Pancreas (tissue), 10 donors: ENCODE data around the gene ST6GAL1. TPM values are rescaled to one million over a fixed set of nuclear protein-coding genes. Genes with fewer than 3 reads are reported as not detected.
A peak's percentile ranks its signal among the peaks of the same experiment; 100 is the strongest.
"Not testable (repeated sequence)": the region's sequence is repeated elsewhere in the genome, so short reads cannot be mapped to it uniquely, and the experiment has no call there.

Experiments
- ATAC-seq, 4 donors: fragments of 200-7000 bp; cut with Tn5 transposase; one replicate each; pipeline versions ENCODE4 v1.8.0 to v1.9.1; 2020; ENCODE audit warnings: mild to moderate bottlenecking in 4 of 4, moderate library complexity in 4 of 4
- DNase-seq, 6 donors: peaks; one replicate each; pipeline ENCODE4 v3.0.0-alpha.2; 2020
- FAIRE-seq: peaks from 2 replicates; lab custom pipeline; 2012; peaks lifted over from hg19 to GRCh38; lab: Jason Lieb, UNC
- H3K27ac ChIP-seq, 4 donors: fragments of 200-600 bp; sonication (generic); 1 replicate in 3 of 4; 2 replicates in 1 of 4; pipeline versions ENCODE4 v1.5.0 to v1.8.0; 2020
- H3K27me3 ChIP-seq, 4 donors: fragments of 200-600 bp; one replicate each; pipeline ENCODE4 v1.8.0; 2021
- H3K36me3 ChIP-seq, 3 donors: fragments of 200-600 bp; sonication (generic) in 1 of 3; one replicate each; pipeline versions ENCODE4 v1.5.0 to v1.8.0; 2020 to 2021
- H3K4me1 ChIP-seq, 3 donors: fragments of 200-600 bp; one replicate each; pipeline ENCODE4 v1.8.0; 2021
- H3K4me3 ChIP-seq, 4 donors: fragments of 200-600 bp; sonication (generic) in 2 of 4; one replicate each; pipeline versions ENCODE4 v1.5.0 to v1.8.0; 2020 to 2021
- H3K9me3 ChIP-seq, 4 donors: fragments of 200-600 bp; one replicate each; pipeline ENCODE4 v1.8.0; 2021
- WGBS, 2 donors: extraction: QIAGEN DNeasy Blood & Tissue Kit; methylation state at CpG; one replicate each; pipeline ENCODE4 v1.1.7; 2013; 5-methylcytosine and 5-hydroxymethylcytosine counted together
- intact Hi-C, 3 donors: fragments of 100-400 bp; cut with DNase I; formaldehyde crosslinking; loops; one replicate each; pipeline versions ENCODE4 v1.11.1 to v1.14.2; 2022
- polyA plus RNA-seq, 2 donors: library from polyadenylated mRNA; stranded (reverse); fragments of 200-250 nt; gene quantifications; one replicate each; pipeline ENCODE4 v1.2.3, GENCODE V29; 2013
- total RNA-seq, 6 donors: library from RNA; stranded (reverse); fragmentation: NEBNext Ultra II Directional in 4 of 6; extraction: Animal tissue kit (Norgen Biotek cat#: 25700) in 4 of 6; gene quantifications; one replicate each; pipeline versions ENCODE4 v1.2.1 to v1.2.4, GENCODE V29; 2021 to 2023
- TF ChIP-seq, protein P1 (sequence below), 4 donors: fragments of 200-600 bp; sonication (generic) in 3 of 4; IDR thresholded peaks; one replicate each; pipeline versions ENCODE4 v1.5.0 to v1.8.0; 2021; ENCODE audit warnings: antibody characterized with exemption in 4 of 4
- donor health status: healthy with polysubstance abuse.
- donor health status: DM: no; HTN: no; CAD: no; lungs with moderate emphysema.
- donor health status: DM: no; HTN: no; CAD: no.
- donor health status: control.
- donor health status: control.
- donor health status: Bipolar disorder and iron deficiency.
- donor health status: DM: yes; HTN: yes; CAD: no.
- donor health status: DM: no; HTN: no; CAD: no.
- donor health status: DM: no; HTN: no; CAD: no.
- donor health status: DM: yes; HTN: yes; CAD: no.

ST6GAL1 gene, protein sequence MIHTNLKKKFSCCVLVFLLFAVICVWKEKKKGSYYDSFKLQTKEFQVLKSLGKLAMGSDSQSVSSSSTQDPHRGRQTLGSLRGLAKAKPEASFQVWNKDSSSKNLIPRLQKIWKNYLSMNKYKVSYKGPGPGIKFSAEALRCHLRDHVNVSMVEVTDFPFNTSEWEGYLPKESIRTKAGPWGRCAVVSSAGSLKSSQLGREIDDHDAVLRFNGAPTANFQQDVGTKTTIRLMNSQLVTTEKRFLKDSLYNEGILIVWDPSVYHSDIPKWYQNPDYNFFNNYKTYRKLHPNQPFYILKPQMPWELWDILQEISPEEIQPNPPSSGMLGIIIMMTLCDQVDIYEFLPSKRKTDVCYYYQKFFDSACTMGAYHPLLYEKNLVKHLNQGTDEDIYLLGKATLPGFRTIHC
- total RNA-seq (10 to 100 TPM in 3 of 6 donors, 1 to 10 TPM in 3; 5.9 to 36.6 (median 9.3) TPM), polyA plus RNA-seq (1 to 10 TPM; 4.8 to 9.1 TPM)

DNA sequence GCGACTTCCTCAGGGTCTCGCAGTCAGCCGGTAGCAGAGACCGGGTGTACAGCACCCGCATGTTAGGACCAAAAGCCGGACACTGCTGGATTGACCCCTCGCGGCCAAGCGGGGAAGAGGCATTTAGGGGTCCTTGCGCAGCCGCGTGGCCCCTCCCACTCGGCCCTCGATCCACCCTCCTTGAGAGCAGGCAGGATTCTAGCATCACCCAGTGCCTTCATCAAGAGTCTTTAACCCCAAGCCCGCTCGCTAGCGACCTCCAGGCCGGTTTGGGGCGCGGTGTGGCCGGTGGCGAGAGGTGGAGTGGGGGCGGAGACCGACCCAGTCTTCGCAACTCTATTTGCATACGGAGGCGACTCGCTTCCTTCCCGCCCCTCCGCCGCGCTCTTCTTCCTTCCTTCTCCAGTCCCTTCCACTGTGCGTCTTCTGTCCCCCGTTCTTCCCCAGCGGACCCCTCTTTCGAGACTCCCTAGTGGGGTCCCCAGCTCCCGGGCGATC, at the start of gene ST6GAL1:
ST6GAL1 (plus strand) TSS at position 384 of the 498 bp plus-strand sequence. CDS start 112,178 bp downstream, outside the sequence.
- Histone ChIP-seq H3K27ac (peak within 1 kb of the TSS in 3 of 4 donors; percentile 49 to 76 (median 66)), H3K27me3 (no peaks in the 10 kb centered on the region), H3K4me3 (peak within 1 kb of the TSS; percentile 49 to 72 (median 49)), H3K4me1 (no peaks in the 10 kb centered on the region), H3K9me3 (no peaks in the 10 kb centered on the region), H3K36me3 (no peaks in the 10 kb centered on the region)
- TF ChIP-seq, protein P1, sequence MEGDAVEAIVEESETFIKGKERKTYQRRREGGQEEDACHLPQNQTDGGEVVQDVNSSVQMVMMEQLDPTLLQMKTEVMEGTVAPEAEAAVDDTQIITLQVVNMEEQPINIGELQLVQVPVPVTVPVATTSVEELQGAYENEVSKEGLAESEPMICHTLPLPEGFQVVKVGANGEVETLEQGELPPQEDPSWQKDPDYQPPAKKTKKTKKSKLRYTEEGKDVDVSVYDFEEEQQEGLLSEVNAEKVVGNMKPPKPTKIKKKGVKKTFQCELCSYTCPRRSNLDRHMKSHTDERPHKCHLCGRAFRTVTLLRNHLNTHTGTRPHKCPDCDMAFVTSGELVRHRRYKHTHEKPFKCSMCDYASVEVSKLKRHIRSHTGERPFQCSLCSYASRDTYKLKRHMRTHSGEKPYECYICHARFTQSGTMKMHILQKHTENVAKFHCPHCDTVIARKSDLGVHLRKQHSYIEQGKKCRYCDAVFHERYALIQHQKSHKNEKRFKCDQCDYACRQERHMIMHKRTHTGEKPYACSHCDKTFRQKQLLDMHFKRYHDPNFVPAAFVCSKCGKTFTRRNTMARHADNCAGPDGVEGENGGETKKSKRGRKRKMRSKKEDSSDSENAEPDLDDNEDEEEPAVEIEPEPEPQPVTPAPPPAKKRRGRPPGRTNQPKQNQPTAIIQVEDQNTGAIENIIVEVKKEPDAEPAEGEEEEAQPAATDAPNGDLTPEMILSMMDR (IDR thresholded peaks at IDR 0.05): no peak
- 1% methylated on average over 36 to 38 of the region's 38 CpGs for WGBS, 2 donors
- DNase-seq (peak in 5 of 6 donors; percentile 19 to 72 (median 57)), ATAC-seq (peak; percentile 46 to 67 (median 60)), FAIRE-seq (no peak)
- intact Hi-C loops: no loop called here

DNA sequence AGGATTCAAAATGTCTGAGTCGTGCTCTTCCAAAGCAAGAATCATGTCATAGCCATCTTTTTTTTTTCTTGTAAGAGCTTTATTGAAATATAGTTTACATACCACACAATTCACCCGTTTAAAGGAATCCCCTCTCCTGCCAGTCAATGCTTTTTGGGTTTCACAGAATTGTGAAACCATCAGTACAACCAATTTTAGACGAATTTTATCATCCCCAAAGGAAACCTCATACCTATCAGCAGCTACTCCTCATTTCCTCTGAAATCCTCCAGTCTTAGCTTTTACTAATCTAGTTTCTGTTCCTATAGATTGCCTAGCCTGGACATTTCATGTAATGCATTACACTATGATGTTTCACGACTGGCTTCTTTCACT, 48.2 kb upstream of the ST6GAL1 start:
- TF ChIP-seq, protein P1 (IDR thresholded peaks at IDR 0.05): no peak
- H3K4me1 ChIP-seq: no peaks in the 10 kb centered on the region
- intact Hi-C loops: no loop called here
- no peaks in the 10 kb centered on the region for H3K9me3 ChIP-seq
- no peak for FAIRE-seq
- H3K36me3 ChIP-seq: no peaks in the 10 kb centered on the region
- WGBS, 2 donors: 51 to 62% methylated on average over 4 of the region's 4 CpGs
- H3K4me3 ChIP-seq: no peak overlapping the region
- H3K27me3 ChIP-seq: no peaks in the 10 kb centered on the region
- no peak for ATAC-seq
- DNase-seq: no peak
- no peak overlapping the region for H3K27ac ChIP-seq

DNA sequence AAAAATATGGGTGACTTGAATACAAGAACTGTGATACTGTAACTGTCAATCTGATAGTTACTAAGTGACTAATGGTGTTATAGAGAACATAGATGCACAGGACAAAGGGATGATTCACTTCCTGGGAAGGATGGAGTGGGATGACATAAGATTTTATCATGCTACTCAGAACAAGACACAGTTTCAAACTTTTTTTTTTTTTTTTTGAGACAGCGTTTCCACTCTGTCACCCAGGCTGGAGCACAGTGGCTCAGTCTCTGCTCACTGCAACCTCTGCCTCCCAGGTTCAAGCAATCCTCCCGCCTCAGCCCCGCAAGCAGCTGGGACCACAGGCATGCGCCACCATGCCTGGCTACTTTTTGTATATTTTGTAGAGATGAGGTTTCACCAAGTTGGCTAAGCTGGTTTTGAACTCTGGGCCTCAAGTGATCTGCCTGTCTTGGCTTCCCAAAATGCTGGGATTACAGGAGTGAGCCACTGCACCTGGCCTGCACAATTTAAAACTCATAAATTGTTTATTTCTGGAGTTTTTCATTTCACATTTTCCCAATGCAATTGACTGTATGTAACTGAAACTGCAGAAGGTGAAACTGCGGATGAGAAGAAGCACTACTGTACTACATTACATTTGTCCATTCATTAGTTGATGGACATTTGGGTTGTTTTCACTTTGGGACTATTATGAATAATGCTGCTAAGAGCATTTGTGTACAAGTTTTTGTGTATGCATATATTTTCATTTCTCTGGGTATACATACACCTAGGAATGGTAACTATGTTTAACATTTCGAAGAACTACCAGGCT, 47.2 kb upstream of the ST6GAL1 start:
- no peak for FAIRE-seq

DNA sequence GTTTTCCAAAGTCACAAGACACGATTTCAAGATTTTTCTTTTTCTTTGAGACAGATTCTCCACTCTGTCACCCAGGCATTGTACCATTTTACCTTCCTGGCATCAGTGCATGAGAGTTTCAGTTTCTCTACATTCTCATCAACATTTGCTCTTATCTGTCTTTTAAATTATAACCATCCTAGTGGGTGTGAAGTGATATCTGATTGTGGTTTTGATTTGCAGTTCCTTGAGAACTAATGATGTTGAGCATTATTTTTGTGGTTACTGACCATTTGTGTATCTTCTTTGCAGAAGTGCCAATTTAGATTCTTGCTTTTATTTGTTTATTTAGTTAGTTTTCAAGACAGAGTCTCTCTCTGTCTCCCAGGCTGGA, 46.7 kb upstream of the ST6GAL1 start:
- no peaks in the 10 kb centered on the region for H3K9me3 ChIP-seq
- H3K27ac ChIP-seq: no peak overlapping the region
- no peak for DNase-seq
- TF ChIP-seq, protein P1 (IDR thresholded peaks at IDR 0.05): no peak
- H3K27me3 ChIP-seq: no peaks in the 10 kb centered on the region
- no peaks in the 10 kb centered on the region for H3K4me1 ChIP-seq
- WGBS, 2 donors: 64 to 69% methylated on average over 1 of the region's 1 CpG
- intact Hi-C loops: no loop called here
- no peak overlapping the region for H3K4me3 ChIP-seq
- no peak for FAIRE-seq
- H3K36me3 ChIP-seq: no peaks in the 10 kb centered on the region
- no peak for ATAC-seq

More for the DNA sequence above, 47.2 kb upstream of the ST6GAL1 start:
- Histone ChIP-seq H3K4me3 (no peak overlapping the region), H3K4me1 (no peaks in the 10 kb centered on the region), H3K9me3 (no peaks in the 10 kb centered on the region), H3K36me3 (no peaks in the 10 kb centered on the region), H3K27me3 (no peaks in the 10 kb centered on the region), H3K27ac (no peak overlapping the region)
- ATAC-seq (no peak), DNase-seq (no peak)
- 83 to 93% methylated on average over 6 of the region's 6 CpGs for WGBS, 2 donors
- intact Hi-C loops: no loop called here
- TF ChIP-seq, protein P1 (IDR thresholded peaks at IDR 0.05): no peak

DNA sequence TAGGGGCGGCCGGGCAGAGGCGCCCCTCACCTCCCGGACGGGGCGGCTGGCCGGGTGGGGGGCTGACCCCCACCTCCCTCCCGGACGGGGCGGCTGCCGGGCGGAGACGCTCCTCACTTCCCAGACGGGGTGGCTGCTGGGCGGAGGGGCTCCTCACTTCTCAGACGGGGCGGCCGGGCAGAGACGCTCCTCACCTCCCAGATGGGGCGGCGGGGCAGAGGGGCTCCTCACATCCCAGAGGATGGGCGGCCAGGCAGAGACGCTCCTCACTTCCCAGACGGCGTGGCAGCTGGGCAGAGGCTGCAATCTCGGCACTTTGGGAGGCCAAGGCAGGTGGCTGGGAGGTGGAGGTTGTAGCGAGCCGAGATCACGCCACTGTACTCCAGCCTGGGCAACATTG, 45.5 kb upstream of the ST6GAL1 start:
- H3K4me1 ChIP-seq, H3K27ac ChIP-seq, DNase-seq, ATAC-seq, H3K27me3 ChIP-seq, H3K4me3 ChIP-seq, H3K9me3 ChIP-seq, H3K36me3 ChIP-seq, intact Hi-C loops, FAIRE-seq: not testable (repeated sequence)
- 89 to 92% methylated on average over 18 to 29 of the region's 29 CpGs for WGBS, 2 donors
